8988T (cell line): ENCODE data around the gene C10orf62.

Experiments
- DNase-seq: peaks from one replicate; pipeline ENCODE4 v3.0.0; 2011

The C10orf62 gene

GRCh38 chr10:97587183-97587582, 2.3 kb upstream of the C10orf62 start:
- DNase-seq = no peak

GRCh38 chr10:97590082-97590747, 694 bp downstream of the C10orf62 start:
- DNase-seq = no peak

DNA sequence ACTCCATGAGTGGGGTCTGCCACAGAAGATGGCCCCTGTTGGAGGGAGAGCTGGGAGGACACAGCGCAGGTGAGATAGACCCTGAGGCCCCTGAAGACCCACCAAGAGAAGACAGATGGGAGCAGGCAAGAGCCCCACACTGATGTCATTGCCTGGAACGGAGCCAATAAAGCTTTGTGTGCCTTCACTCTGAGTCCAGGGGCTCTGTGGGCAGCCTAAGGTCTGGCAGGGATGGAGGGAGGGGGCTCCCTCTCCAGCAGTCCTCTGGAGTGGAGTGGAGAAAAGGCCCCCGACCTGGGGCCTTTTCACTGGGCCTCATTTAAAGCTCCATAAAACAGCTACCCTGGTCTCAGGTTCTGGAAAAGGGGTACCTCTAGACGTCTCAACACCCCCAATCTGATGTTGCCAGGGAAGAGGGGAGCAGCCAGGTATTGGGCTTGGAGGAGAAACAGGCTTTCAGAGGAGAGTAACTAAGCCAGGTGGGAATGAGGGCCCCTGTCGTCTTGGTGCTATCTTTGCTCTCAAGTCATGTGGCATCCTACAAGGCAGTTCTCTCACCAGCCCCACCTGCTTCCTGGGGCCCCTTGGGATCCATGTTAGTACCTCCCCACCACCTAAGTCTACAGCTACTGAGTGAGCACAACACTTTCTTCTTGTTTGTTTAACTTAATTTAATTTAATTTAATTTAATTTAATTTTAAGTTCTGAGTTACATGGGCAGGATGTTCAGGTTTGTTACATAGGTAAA, 1.4 kb downstream of the C10orf62 start:
- DNase-seq = no peak

GRCh38 chr10:97593421-97593820, 3.9 kb downstream of the C10orf62 start:
- no peak for DNase-seq

GRCh38 chr10:97596101-97597082, 6.9 kb downstream of the C10orf62 start:
- DNase-seq = no peak

- DNase-seq = no peak
Observed at GRCh38 chr10:97597778-97598177, 8.3 kb downstream of the C10orf62 start.

- DNase-seq = no peak
Observed at GRCh38 chr10:97598407-97599271, 9.1 kb downstream of the C10orf62 start.

DNA sequence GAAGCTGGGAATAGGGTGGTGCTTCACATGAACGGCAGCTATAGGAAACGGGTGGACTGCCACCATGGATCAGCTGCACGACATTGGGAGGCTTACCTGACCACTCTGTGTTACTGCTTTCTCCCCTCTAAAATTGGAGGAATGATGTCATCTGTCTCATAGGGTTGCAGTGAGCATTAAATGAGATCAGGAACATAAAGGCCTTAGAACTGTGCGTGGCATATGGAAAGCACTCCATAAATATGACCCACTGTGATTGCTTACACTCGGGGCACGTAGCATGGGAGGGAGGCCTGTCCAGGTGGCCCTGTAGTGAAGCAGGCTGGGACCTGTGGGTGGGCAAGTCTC, 9.7 kb downstream of the C10orf62 start:
- no peak for DNase-seq

DNA sequence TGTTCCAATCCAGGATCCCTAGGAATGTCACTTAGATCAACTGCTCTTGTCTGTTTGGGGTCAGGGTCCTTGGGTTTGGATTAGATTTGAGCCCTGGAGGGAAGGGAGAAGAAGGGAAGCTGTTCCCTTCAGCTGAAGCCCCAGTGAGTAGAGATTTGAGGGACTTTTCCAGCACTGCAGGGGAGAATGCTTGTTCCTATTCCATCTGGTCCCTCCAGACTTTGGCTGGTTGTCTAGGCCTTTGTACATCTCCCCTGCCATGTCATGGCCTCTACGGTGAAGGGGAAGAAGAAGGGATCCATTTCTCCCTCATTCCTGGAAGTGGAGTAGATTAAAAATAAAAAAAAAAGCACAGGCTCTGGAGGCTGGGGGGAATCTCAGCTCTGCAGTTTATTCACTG, 11.1 kb downstream of the C10orf62 start:
- no peak for DNase-seq

DNA sequence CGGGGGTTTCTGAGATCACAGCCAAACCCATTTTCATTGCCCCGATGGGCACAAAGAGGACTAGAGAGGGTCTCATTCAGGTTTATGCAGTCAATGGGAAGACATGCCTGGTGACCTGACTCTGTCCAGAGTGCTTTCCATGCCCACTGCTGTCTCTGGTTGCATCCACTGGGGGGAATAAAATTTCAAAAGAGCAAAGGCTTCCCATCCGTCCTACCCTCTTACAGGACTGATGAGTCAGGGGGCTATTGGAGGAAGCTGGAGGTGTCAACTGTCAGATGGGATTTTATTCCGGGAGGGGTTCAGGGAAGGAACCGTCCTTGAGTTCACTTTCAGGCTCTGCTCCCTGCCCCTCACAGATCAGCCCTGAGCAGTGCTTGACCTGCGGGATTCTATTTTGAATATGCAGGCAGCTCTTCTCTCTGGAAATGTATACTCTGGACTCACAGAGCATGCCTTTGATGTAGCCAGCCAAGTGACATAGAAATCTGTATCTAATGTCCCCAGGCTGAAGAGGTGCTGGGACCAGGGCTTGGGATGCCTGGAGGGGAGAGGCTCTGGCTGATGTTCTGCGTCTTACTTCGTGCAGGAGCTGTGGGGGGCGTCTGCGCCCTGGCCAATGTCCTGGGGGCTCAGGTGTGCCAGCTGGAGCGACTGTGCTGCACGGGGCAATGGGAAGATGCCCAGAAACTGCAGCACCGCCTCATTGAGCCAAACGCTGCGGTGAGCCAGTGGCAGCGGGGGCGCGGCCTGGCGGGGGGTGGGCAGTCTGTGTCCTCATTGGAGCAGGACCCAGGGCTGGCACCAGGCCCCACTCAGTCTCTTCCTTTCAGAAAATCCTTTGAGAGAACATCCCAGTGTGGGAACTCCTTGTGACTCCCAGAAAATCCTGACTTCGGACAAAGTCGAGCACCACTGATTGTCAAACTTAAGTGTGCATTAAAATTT, 12.0 kb downstream of the C10orf62 start:
- DNase-seq = no peak

DNA sequence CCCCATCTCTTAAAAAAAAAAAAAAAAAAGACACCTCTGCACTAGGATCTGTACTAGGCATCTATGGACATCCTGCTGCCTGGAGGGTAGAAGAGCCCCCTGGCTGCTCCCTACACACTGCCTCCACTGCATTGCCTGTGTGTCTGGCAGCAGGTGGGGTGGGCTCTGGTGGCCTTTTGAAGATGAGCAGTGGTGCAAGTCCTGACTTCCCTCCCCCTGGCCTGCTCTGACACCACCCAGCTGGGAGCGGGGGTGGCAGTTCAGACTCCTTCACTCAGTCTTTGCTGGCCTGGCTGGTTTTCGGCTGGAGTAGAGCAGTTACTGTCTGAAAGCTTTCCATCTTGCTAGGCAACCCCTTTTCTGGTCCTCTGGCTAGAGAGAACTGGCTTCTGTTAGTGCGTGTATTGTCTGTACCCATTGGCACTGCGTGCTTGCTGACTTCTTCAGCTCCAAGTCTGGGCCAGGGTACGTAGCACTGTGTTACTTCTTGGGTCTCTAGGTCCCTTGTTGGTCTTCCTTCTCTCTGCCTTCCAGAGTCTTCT, 17.6 kb downstream of the C10orf62 start:
- no peak for DNase-seq

DNA sequence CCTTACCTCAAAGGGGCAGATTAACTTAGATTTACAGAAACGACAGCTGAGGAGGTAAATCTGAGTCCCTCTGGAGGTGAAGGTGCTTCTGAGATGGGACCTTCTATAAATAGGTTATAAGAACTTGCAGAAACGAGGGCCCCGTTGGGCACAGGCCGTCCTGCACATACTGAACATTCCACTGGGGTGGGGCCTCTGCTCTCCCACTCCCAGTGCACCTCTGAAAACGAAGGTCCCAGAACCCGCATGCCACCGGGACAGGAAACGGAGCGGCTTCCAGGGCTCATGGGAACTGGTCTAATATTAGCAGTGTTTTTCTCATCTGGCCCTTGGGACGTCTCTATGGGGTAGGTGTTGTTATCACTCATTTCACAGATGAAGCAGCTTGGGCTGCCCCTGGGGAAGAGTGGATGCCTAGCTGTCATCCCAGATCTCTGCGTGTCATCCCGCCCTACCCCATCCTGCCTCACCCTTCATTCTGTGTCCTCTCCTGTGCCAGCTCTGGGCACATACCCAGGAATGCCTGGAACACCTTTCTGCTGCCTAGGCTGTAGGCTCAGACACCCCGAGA, 19.6 kb downstream of the C10orf62 start:
- DNase-seq = no peak

GRCh38 chr10:97611473-97611872, 22.0 kb downstream of the C10orf62 start:
- no peak for DNase-seq

DNA sequence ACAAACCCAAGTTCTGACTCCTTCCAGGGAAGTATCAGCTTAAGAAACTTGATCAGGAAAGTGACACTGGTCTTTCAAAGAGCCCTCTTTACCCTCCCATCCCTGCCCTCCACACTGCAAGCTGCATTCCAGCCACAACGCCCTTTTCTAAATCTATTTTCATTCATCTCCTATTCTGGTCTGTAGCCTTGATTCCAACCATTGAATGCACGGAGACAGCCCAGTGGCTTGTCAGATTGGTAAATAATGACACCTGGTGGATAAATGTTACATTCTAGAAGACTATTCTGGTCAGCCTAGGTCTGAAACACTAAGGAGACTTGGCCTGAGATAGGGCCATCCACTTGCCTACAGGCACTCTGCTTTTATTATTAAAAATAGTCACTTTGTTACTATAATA, 22.9 kb downstream of the C10orf62 start:
- DNase-seq = peak; percentile 50

DNA sequence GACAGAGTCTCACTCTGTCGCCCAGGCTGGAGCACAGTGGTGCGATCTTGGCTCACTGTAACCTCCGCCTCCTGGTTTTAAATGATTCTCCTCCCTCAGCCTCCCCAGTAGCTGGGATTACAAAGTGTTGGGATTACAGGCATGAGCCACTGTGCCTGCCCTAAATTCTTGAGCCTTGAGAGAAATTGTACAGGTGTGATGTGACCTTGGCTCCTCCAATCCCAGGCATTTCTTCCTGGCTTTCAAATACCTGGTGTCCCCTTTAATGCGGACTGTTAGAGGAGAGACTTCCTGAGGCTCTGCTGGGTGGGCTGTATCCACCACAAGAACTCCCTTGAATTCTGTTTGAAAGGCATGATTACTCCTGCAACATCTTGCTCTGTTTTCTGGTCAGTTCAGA, 28.8 kb downstream of the C10orf62 start:
- no peak for DNase-seq

DNA sequence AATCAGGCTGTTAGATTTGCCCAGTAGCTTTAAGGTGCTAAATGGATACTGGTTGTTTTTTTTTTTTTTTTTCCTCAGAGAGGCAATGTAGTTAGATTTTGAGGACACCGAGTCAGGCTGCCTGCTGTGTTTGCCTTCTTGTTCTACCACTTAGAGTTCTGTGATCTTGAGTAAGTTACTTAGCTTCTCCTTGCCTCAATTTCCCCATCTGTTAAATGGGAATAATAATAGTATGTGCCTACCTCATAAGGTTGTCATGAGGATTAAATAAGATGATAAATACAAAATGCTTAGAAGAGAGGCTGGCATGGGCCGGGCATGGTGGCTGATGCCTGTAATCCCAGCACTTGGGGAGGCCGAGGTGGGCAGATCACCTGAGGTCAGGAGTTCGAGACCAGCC, 29.2 kb downstream of the C10orf62 start:
- no peak for DNase-seq

DNA sequence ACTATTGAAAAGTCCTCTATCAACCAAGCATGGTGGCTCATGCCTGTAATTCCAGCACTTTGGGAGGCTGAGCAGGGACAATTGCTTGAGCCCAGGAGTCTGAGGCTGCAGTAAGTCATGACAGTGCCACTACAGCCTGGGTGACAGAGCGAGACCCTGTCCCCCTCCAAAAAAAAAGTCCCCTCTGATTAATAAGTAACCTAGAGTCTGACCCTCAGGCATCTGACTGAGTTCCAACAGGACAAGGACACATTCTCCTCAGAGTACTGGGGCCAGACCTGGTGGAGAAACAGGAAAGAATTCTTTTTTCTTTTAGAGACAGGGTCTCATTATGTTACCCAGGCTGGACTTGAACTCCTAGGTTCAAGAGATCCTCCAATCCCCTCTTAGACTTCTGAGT, 33.8 kb downstream of the C10orf62 start:
- DNase-seq = no peak

DNA sequence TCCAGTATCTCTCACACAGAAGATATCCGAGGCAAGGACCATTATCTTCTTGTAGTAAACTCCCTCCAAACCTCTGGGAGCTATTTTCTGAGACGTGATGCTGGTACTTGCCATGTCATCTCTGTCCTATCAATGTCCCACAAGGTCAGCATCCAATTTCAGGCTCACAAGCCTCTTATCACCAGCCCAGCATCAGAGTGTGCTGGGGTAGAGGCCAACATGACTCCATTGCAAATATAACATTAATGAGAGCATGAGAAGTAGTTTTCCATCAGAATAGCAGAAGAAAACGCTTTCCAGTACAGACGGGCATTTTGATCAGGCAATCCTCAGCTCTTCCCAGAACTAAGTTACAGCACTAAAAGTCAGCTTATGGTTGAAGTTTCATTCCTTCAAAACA, 38.2 kb downstream of the C10orf62 start:
- no peak for DNase-seq

DNA sequence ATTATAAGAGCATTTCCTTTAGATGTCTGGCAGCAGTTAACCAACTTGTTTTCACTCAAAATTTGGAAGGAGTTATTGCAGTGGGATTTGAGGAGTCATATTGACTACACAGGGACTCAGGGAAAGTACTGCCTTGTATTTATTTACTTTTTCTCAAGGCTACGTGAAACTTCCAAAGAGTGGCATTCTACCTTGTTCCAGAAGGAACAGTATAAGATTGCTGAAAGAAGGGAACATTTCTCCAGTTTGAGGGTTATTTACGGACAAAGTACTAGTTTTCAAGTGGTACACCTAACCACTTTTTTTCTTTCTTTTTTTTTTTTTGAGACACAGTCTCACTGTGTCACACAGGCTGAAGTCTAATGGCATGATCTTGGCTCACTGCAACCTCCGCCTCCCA, 38.7 kb downstream of the C10orf62 start:
- no peak for DNase-seq

DNA sequence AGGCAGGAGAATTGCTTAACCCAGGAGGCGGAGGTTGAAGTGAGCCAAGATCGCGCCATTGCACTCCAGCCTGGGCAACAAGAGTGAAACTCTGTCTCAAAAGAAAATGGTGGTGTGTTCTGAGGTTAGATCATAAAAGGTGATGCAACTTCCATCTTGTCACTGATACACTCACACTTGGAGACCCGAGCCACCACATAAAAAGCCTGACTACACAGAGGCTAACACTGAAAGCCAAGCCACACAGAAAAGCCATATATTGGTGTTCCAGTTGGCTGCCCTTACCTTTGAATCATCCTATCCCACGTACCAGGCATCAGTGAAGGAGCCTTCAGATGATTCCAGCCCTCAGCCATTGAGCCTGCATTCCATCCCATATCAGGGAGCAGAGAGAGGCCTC, 39.8 kb downstream of the C10orf62 start:
- no peak for DNase-seq

DNA sequence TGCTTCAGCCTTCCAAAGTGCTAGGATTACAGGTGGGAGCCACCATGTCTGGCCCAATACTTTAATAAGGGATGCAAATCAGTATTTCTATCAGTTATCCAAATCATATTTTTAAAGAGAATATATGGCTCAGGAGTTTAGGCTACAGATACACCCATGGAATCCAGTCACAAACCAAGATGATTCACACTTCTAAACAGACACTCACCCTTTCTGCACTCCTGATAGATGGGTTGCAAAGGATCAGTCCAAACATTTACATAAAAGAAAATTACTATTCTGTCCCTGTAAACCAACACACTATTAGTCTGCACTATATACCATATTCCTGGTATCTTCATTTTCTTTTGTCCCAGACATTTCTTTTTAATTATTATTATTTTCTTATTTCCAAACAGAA, 41.6 kb downstream of the C10orf62 start:
- DNase-seq = no peak
